CD14-positive monocyte (primary cell): ENCODE measurements around the gene MALRD1. TPM values are rescaled to one million over a fixed set of nuclear protein-coding genes. Genes with fewer than 3 reads are reported as not detected.

ENCODE experiments used
- DNase-seq, 3 donors: peaks; one replicate each; pipeline ENCODE4 v3.0.0-alpha.2; 2011 to 2022
- H2AFZ ChIP-seq: 2 replicates; pipeline ENCODE4 v1.6.0; 2012; ENCODE audit warnings: mild to moderate bottlenecking, low read depth, low read length, inconsistent platforms; ENCODE audit not compliant: insufficient read depth, poor library complexity, severe bottlenecking
- H3K27ac ChIP-seq, 2 donors: 1 replicate in 1 of 2; 2 replicates in 1 of 2; pipeline ENCODE4 v1.5.1; 2012 to 2013; ENCODE audit warnings: low read length in 2 of 2, control low read depth in 1 of 2, inconsistent platforms in 1 of 2, low read depth in 1 of 2, mild to moderate bottlenecking in 1 of 2
- H3K27me3 ChIP-seq, 2 donors: one replicate each; pipeline versions ENCODE4 v1.6.0 to v1.6.1; 2011 to 2013; ENCODE audit warnings: low read length in 2 of 2; ENCODE audit not compliant: control insufficient read depth in 2 of 2, insufficient read depth in 2 of 2
- H3K36me3 ChIP-seq, 2 donors: replicated peaks in 1 of 2; 1 replicate in 1 of 2; 2 replicates in 1 of 2; pipeline versions ENCODE4 v1.5.1 to v1.6.1; 2012 to 2013; ENCODE audit warnings: low read length in 2 of 2, control low read depth in 1 of 2, inconsistent platforms in 1 of 2, mild to moderate bottlenecking in 1 of 2; ENCODE audit not compliant: insufficient read depth in 2 of 2, control insufficient read depth in 1 of 2
- H3K4me1 ChIP-seq, 2 donors: 1 replicate in 1 of 2; 2 replicates in 1 of 2; pipeline versions ENCODE4 v1.5.1 to v1.6.1; 2012 to 2013; ENCODE audit warnings: low read length in 2 of 2, control low read depth in 1 of 2, inconsistent platforms in 1 of 2, mild to moderate bottlenecking in 1 of 2, moderate library complexity in 1 of 2; ENCODE audit not compliant: insufficient read depth in 2 of 2, control insufficient read depth in 1 of 2
- H3K4me2 ChIP-seq: replicated peaks from 2 replicates; pipeline ENCODE3; 2012; ENCODE audit warnings: low read length, moderate library complexity, mild to moderate bottlenecking; ENCODE audit not compliant: poor library complexity, severe bottlenecking; ENCODE audit errors: extremely low read depth
- H3K4me3 ChIP-seq, 3 experiments: fragments of 200-600 bp in 1 of 3; sonication (generic) in 1 of 3; replicated peaks in 1 of 3; 1 replicate in 2 of 3; 2 replicates in 1 of 3; pipeline ENCODE4 v1.5.1; 2011 to 2013; ENCODE audit warnings: low read length in 3 of 3, mild to moderate bottlenecking in 3 of 3, control low read depth in 2 of 3, low read depth in 2 of 3, inconsistent platforms in 1 of 3, moderate library complexity in 1 of 3
- H3K79me2 ChIP-seq: 2 replicates; pipeline ENCODE4 v1.6.0; 2012; ENCODE audit warnings: mild to moderate bottlenecking, control low read depth, inconsistent platforms, low read length, moderate library complexity; ENCODE audit not compliant: insufficient read depth
- H3K9ac ChIP-seq: 2 replicates; pipeline ENCODE4 v1.6.0; 2017; ENCODE audit warnings: low read length, mild to moderate bottlenecking; ENCODE audit not compliant: insufficient read depth, poor library complexity, severe bottlenecking
- H3K9me3 ChIP-seq, 2 donors: replicated peaks in 1 of 2; 1 replicate in 1 of 2; 2 replicates in 1 of 2; pipeline versions ENCODE4 v1.5.1 to v1.6.1; 2012 to 2013; ENCODE audit warnings: low read length in 2 of 2, control low read depth in 1 of 2; ENCODE audit not compliant: control insufficient read depth in 1 of 2, insufficient read depth in 1 of 2
- H4K20me1 ChIP-seq: 2 replicates; pipeline ENCODE4 v1.6.0; 2012; ENCODE audit warnings: mild to moderate bottlenecking, low read length, control low read depth, moderate library complexity; ENCODE audit not compliant: insufficient read depth
- H3K27ac Mint-ChIP-seq, 7 donors: one replicate each; pipeline ENCODE4 v1.8.0; 2020; ENCODE audit warnings: mild to moderate bottlenecking in 7 of 7, mixed read lengths in 7 of 7, moderate library complexity in 6 of 7, inconsistent platforms in 2 of 7
- H3K27me3 Mint-ChIP-seq, 3 donors: one replicate each; pipeline ENCODE4 v1.8.0; 2021 to 2022; ENCODE audit warnings: low read depth in 3 of 3, mild to moderate bottlenecking in 3 of 3, mixed read lengths in 3 of 3, moderate library complexity in 3 of 3, inconsistent platforms in 1 of 3
- H3K36me3 Mint-ChIP-seq, 2 donors: one replicate each; pipeline ENCODE4 v1.8.0; 2020; ENCODE audit warnings: mixed read lengths in 2 of 2, inconsistent platforms in 1 of 2, mild to moderate bottlenecking in 1 of 2
- H3K4me1 Mint-ChIP-seq: one replicate; pipeline ENCODE4 v1.8.0; 2020; ENCODE audit warnings: mild to moderate bottlenecking, mixed read lengths
- H3K4me3 Mint-ChIP-seq, 2 donors: one replicate each; pipeline ENCODE4 v1.8.0; 2020; ENCODE audit warnings: mild to moderate bottlenecking in 2 of 2, mixed read lengths in 2 of 2, moderate library complexity in 1 of 2
- H3K9me3 Mint-ChIP-seq, 7 donors: one replicate each; pipeline ENCODE4 v1.8.0; 2020 to 2022; ENCODE audit warnings: mixed read lengths in 7 of 7, mild to moderate bottlenecking in 6 of 7, moderate library complexity in 6 of 7, inconsistent platforms in 2 of 7
- CTCF ChIP-seq: fragments of 200-600 bp; IDR thresholded peaks from one replicate; pipeline ENCODE4 v1.8.0; 2022; ENCODE audit warnings: antibody characterized with exemption, mild to moderate bottlenecking
- WGBS: methylation state at CpG from one replicate; pipeline ENCODE4 v1.1.5; 2013; ENCODE audit warnings: missing lambda C conversion rate; ENCODE audit not compliant: insufficient coverage; 5-methylcytosine and 5-hydroxymethylcytosine counted together
- intact Hi-C, 2 donors: fragments of 100-400 bp; cut with micrococcal nuclease; formaldehyde crosslinking; loops; one replicate each; pipeline versions ENCODE4 v1.15.0 to v1.15.1; 2023
- polyA plus RNA-seq, 3 donors: library from polyadenylated mRNA; depleted of rRNA in 1 of 3; unstranded in 2 of 3; stranded (reverse) in 1 of 3; fragments of 300-500 nt in 2 of 3; fragments of >200 nt in 1 of 3; fragmentation: Illumina TruSeq in 2 of 3; gene quantifications; 1 replicate in 2 of 3; 2 replicates in 1 of 3; pipeline ENCODE4 v1.2.3, GENCODE V29; 2012 to 2021

MALRD1 gene
- polyA plus RNA-seq, 3 donors = not detected

DNA sequence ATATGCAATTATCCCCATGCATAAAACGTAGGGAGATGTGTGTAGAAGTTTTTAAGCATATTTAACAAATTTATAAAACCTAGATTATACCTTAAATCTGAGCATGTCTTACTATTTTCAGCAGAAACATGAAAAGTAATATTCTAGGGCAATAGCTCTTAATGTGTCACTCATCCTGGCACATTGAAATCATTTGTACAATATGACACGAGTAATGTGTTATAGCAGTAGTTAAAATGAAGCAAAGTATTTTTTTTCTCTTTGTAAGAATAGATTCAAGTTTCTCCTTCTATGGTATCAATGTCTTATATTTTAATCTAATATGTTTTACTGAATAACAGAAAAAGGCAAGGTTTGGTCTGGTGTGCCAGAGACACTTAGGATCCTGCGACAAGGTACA lies 492.7 kb downstream of the MALRD1 start:
- no peak for TF ChIP-seq CTCF
- DNase-seq = no peak
- H3K79me2 ChIP-seq = no peaks in the 10 kb centered on the region
- H3K4me3 ChIP-seq = no peak overlapping the region
- no peaks in the 10 kb centered on the region for H3K4me1 ChIP-seq
- intact Hi-C loops = no loop called here
- Mint-ChIP-seq H3K4me3 (no peak overlapping the region), H3K27me3 (peaks cover 0 to 1% (median 0%) of the 10 kb centered on the region in 3 donors), H3K9me3 (peaks cover 0 to 8% (median 2%) of the 10 kb centered on the region in 7 donors), H3K27ac (no peak overlapping the region), H3K4me1 (no peaks in the 10 kb centered on the region), H3K36me3 (no peaks in the 10 kb centered on the region)
- H3K4me2 ChIP-seq = no peak overlapping the region
- no CpG with 5 or more reads among the region's 3 CpGs for whole genome bisulfite sequencing
- H3K36me3 ChIP-seq = no peaks in the 10 kb centered on the region
- no peak overlapping the region for H2AFZ ChIP-seq
- H4K20me1 ChIP-seq = no peaks in the 10 kb centered on the region
- H3K9me3 ChIP-seq = no peaks in the 10 kb centered on the region
- no peaks in the 10 kb centered on the region for H3K27me3 ChIP-seq
- no peak overlapping the region for H3K9ac ChIP-seq
- no peak overlapping the region for H3K27ac ChIP-seq

- intact Hi-C loops = no loop called here
- Mint-ChIP-seq H3K4me3 (no peak overlapping the region), H3K27me3 (peaks cover 0 to 2% (median 1%) of the 10 kb centered on the region in 3 donors), H3K27ac (no peak overlapping the region), H3K36me3 (no peaks in the 10 kb centered on the region), H3K9me3 (peaks cover 0 to 8% (median 2%) of the 10 kb centered on the region in 7 donors), H3K4me1 (no peaks in the 10 kb centered on the region)
- Histone ChIP-seq H3K4me3 (no peak overlapping the region), H3K79me2 (no peaks in the 10 kb centered on the region), H3K9me3 (no peaks in the 10 kb centered on the region), H3K9ac (no peak overlapping the region), H2AFZ (no peak overlapping the region), H3K4me2 (no peak overlapping the region), H3K36me3 (no peaks in the 10 kb centered on the region), H3K27ac (no peak overlapping the region), H3K4me1 (no peaks in the 10 kb centered on the region), H3K27me3 (no peaks in the 10 kb centered on the region), H4K20me1 (no peaks in the 10 kb centered on the region)
- TF ChIP-seq CTCF = no peak
- WGBS = 73% methylated on average over 2 of the region's 3 CpGs
- no peak for DNase-seq
These were observed 497.6 kb downstream of the MALRD1 start for GRCh38 chr10:19546224-19546623.
